KOPT-K1 (cell line): ENCODE results near the gene DNAAF1.
"Not testable (repeated sequence)": the region's sequence is repeated elsewhere in the genome, so short reads cannot be mapped to it uniquely, and the experiment has no call there.

Experiments used
- H3K27ac ChIP-seq: fragments of 200-600 bp; sonication (generic); 2 replicates; pipeline ENCODE4 v1.5.1; 2016; ENCODE audit warnings: antibody characterized with exemption, mild to moderate bottlenecking, low read depth, low read length; ENCODE audit not compliant: poor library complexity, severe bottlenecking
- H3K36me3 ChIP-seq: fragments of 200-600 bp; sonication (generic); 2 replicates; pipeline ENCODE4 v1.5.1; 2017; ENCODE audit warnings: antibody characterized with exemption, mild to moderate bottlenecking, low read length, moderate library complexity; ENCODE audit not compliant: insufficient read depth
- H3K9me3 ChIP-seq: fragments of 200-600 bp; sonication (generic); 2 replicates; pipeline ENCODE4 v1.5.1; 2017; ENCODE audit warnings: antibody characterized with exemption, low read length, mild to moderate bottlenecking; ENCODE audit not compliant: insufficient read depth, poor library complexity, severe bottlenecking

Gene DNAAF1

DNA sequence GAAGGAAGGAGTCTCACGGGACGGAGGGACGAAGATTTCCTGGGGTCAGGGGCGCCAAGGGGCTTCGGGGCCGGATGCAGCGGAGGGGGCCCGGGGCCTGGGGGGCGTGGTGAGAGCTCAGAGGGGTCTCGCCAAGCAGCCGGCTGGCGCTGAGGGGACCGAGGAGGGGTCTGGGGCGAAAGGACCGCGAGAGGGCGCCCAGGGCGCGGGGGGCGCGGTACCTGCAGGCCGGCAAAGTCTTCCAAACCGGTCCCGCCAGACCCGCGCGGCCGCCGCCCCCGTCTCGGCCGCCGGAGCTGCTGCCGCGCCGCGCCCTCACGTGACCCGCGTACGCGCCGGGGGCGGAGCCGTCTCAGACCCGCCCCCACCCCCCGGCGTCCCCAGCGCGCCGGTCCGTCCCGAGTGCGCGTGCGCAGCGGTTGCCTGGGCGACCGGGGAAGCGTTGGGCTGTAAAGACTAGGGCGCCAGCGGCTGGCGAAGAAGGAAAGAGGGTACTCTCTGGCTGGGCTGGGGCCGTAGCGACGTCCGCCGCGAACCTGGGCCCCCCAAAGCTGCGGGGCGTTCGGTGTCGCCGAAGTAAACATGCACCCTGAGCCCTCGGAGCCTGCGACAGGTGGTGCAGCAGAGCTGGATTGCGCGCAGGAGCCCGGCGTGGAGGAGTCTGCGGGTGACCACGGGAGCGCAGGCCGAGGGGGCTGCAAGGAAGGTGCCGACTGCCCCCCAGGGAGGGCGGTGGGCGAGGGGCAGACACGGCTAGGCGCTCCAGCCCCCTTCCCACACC, at the start of gene DNAAF1, which contains the start of gene HSDL1:
TSS of gene DNAAF1 (plus strand) at position 450 of the 781 bp plus-strand sequence. CDS start at position 583, 133 bp downstream.
TSS of gene HSDL1 (minus strand) at position 319 of the 781 bp plus-strand sequence. CDS start 13,856 bp downstream, outside the sequence.
- Histone ChIP-seq H3K27ac (peak within 1 kb of the TSS; percentile 72), H3K9me3 (no peaks in the 10 kb centered on the region), H3K36me3 (no peaks in the 10 kb centered on the region)

DNA sequence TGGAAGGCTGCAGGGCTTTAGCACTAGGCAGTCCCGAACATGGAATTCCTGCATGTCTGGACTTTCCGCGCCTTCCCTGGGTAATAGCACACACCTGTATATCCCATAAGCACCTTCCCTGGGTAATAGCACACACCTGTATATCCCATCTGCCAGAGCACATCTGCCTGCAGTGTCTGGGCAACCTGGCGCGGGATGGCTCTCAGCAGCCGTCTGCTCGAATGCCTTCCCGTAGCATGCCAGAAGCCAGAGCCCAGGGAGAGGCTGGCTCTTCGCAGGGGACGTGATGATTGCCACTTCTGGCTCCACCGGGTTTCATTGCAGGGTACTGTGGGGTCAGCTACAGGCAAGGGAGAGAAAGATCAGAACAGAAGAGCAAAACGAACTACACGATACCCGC, 49.6 kb upstream of the DNAAF1 start:
- no peaks in the 10 kb centered on the region for H3K9me3 ChIP-seq
- peaks cover 91% of the 10 kb centered on the region for H3K36me3 ChIP-seq
- no peak overlapping the region for H3K27ac ChIP-seq

DNA sequence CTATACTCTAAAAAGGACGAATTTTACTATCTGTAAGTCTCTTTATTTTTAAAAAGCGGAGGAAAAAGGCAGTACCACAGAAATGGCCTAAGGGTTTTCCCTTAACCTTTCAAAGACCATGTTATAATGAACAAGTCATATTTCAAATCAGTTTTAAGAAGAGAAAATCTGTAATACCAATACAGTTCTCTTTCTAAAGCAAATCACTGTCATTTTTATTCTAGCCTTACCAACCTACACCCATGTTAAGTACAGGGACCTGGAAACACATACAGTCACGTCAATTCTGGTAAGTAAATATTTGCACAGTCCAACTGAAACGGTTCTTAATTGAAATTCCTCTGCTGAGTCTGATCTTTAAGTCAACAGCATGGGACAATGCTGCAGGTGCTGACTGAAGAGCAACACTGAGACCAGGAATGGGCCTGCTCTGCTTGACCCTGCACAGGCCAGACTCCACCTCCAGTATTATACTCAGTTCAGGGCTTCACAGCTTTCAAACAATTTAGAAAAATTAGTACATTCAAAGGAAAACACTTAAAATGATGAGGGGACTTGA, 48.6 kb upstream of the DNAAF1 start:
- no peak overlapping the region for H3K27ac ChIP-seq
- peaks cover 91% of the 10 kb centered on the region for H3K36me3 ChIP-seq
- no peaks in the 10 kb centered on the region for H3K9me3 ChIP-seq

DNA sequence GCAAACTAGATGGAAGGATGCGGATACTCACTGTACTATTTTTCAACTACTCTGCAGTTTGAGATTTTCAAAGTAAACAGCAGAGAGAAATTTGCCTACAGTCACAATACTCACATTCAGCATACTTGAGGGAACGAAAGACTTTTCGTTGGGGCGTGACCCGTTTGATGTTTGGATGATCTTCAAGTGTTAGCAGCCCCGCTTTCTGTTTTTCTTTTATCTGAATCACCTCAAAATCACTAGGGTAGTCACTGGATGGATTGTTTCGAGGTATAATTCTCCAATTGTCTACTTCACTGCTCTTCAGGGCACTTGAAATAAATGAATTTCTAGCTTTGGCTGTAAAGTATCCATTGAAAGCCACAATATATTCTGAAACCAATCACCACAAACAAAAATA, 46.2 kb upstream of the DNAAF1 start:
- Histone ChIP-seq H3K36me3 (peaks cover 74% of the 10 kb centered on the region), H3K27ac (no peak overlapping the region), H3K9me3 (no peaks in the 10 kb centered on the region)

DNA sequence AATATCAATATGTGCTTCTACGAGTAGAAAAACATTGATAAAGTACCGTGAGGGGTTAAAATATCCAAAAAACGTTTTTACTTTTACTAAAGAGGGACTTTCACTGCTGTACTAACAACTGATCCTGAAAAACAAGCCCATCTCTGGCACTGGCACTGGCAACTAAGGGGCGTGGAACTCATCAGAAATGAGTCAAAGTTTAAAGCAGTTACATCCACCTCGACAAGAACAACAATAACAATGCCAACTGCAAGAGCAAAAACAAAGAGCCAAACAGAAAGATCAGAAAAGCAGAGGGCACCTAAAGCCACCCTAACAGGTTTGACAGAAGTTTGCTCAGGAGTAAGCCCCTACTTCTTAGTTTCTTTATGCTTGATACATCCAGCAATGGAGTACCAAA, 41.4 kb upstream of the DNAAF1 start:
- no peaks in the 10 kb centered on the region for H3K9me3 ChIP-seq
- H3K27ac ChIP-seq: no peak overlapping the region
- peaks cover 57% of the 10 kb centered on the region for H3K36me3 ChIP-seq

DNA sequence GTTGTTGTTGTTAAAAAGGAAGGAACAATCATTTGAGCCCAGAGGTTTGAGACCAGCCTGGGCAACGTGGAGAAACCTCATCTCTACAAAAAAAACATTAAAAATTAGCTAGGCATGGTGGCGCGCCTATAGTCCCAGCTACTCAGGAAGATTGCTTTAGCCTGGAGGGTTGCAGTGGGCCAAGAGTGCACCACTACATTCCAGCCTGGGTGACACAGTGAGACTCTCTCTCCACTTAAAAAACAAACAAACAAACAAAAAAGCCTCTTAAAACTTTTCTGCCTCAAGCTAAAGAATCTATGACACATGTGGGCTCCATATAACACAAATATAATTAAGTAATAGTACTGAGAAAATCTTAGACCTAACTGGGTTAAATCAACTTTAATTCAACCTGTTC, 40.9 kb upstream of the DNAAF1 start:
- H3K27ac ChIP-seq: no peak overlapping the region
- H3K9me3 ChIP-seq: no peaks in the 10 kb centered on the region
- H3K36me3 ChIP-seq: peaks cover 57% of the 10 kb centered on the region

DNA sequence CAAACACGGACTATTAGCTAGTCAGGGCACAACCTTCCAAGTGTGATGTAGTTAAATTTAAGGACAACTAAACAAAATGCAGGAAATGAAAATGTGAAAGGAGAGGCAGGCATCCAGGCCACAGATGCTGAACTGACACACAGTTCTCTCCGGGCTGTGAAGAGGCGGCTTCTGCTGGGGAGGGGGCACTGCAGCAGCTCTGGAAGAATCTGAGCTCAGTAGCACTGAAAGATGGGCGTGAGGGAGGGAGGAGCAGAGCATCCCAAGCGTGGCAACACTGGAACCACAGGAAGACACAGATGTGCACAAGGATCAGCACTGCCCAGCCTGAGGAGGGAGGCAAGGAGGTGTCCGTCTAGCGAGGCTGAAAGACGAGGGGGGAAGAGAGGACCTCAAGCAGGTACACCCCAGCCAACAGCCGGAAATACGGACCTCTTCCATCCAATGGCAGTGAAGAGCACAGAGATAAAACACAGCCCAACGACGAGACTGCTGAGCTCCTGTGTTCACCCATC, 39.8 kb upstream of the DNAAF1 start:
- H3K27ac ChIP-seq: peak overlapping the region; percentile 3
- H3K9me3 ChIP-seq: no peaks in the 10 kb centered on the region
- H3K36me3 ChIP-seq: peaks cover 56% of the 10 kb centered on the region

DNA sequence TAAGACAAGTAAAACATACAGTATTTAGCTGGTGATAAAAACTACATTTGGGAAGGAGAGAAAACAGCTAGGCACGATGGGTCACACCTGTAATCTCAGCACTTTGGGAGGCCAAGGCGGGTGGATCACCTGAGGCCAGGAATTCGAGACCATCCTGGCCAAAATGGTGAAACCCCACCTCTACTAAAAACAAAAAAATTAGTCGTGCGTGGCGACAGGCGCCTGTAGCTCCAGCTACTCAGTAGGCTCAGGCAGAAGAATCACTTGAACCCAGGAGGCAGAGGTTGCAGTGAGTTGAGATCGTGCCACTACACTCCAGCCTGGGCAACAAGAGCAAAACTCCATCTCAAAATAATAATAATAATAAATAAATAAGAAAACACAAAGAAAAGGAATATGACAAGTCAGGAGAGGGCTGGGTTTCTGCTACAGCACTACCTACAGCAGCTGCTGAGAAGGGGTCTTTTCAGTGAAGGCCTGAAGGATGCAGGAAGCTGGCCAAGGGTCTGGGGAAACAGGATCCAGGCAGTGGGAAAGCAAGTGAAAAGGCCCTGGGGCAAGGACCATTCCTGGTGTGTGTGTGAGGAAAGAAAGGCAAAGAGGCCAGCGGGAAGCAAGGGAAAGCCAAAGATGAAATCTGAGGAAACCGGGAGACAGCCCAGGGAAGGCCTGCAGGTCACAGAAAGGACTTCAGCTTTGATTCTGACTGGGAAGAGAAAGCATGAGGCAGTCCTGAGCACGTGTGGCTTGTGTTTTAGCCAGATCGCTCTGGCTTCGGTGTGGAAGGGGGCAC, 39.0 kb upstream of the DNAAF1 start:
- Histone ChIP-seq H3K36me3 (peaks cover 58% of the 10 kb centered on the region), H3K9me3 (no peaks in the 10 kb centered on the region), H3K27ac (no peak overlapping the region)

DNA sequence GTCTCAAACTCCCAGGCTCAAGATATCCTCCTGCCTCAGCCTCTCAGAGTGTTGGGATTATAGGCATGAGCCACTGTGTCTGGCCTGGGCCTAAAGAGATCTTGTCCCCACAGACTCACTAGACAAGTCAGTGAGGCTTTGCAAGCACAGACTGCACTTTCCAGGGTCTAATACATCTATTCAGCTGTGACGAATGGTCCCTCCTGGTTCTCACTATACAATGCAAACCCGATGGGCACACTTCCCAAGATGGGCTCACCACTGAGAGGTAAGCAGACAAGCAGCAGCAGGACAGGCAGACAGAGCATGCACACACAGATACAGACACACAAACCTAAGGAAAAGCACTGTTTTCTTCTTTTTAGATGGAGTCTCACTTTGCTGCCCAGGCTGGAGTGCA, 37.2 kb upstream of the DNAAF1 start:
- H3K36me3 ChIP-seq: peaks cover 50% of the 10 kb centered on the region
- no peaks in the 10 kb centered on the region for H3K9me3 ChIP-seq
- H3K27ac ChIP-seq: no peak overlapping the region

DNA sequence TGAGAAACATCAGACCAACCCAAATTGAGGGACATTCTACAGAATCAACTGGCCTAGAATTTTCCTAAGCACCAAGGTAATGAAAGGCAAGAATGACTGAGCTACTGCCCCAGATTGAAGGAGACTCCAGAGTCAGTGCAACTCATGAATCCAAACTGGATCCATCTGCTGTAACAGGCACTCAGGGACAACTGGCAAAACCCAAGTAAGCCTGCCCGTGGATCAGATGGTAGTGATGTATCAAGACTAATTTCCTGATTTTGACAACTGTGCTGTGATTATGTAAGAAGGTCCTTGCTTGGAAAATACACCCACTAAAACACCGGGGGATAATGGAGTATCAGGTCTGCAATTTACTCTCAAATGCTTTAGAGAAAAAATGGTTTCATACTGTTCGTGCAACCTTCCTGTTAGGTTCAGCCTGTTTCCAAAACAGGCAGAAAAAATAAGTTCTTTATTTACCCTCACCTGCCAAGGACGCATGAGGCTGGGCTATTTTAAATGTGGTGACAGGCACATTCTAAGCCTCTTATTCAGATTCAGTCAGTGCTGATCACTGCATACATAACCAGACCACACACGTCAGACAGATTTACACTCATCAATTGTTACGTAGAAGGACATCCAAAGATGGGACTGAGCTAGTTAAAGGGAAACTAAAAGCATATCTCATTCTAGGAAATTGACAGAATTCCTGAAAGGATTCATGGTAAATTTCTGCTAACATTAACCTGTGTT, 35.3 kb upstream of the DNAAF1 start:
- H3K36me3 ChIP-seq: peaks cover 50% of the 10 kb centered on the region
- no peak overlapping the region for H3K27ac ChIP-seq
- no peaks in the 10 kb centered on the region for H3K9me3 ChIP-seq

DNA sequence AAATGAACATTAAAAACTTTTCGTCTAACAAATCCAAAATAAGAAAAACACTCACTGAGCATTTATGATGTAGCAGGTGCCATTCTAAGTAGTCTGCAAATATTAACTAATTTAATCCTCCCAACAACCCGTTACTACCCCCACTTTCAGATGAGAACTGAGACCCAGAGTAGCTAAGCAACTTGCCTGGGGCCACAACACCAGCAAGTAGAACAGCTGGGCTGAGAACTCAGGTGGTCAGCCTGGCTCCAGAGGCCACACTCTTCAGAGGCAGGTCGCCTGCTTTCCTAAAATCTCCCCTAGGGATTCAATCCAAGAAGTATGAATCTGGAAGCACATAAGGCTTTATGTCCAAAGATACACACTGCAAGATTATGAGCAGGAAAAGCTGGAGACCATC, 34.6 kb upstream of the DNAAF1 start:
- Histone ChIP-seq H3K9me3 (no peaks in the 10 kb centered on the region), H3K27ac (no peak overlapping the region), H3K36me3 (peaks cover 46% of the 10 kb centered on the region)

DNA sequence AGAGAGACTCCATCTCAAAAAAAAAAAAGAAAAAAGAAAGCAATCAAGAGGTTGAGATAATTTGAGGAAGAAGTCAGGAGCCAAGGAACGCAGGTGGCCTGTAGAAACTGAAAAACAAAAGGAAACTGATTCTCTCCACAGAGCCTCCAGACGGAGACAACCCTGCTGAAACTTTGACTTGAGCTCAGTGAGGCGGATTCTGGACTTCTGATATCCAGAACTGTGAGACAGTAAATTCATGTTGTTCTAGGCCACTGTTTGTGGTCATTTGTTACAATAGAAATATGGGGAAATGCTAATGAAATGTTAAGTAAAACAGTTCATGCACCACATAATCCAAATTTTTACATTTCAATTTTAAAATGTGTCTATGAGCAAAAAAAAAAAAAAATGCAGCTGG, 33.6 kb upstream of the DNAAF1 start:
- H3K27ac ChIP-seq: no peak overlapping the region
- H3K36me3 ChIP-seq: peaks cover 43% of the 10 kb centered on the region
- no peaks in the 10 kb centered on the region for H3K9me3 ChIP-seq

DNA sequence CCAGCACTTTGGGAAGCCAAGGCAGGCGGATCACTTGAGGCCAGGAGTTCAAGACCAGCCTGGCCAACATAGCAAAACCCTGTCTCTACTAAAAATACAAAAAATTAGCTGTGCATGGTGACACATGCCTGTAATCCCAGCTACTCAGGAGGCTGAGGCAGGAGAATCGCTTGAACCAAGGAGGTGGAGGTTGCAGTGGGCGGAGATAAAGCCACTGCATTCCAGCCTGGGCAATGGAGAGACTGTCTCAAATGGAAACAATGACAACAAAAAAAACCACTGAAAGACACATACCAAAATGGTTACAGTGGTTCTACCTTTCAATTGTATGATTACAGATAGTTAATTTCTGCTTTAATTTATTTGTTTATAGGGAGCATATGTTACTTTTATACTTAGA, 33.2 kb upstream of the DNAAF1 start:
- not testable (repeated sequence) for H3K9me3 ChIP-seq, H3K27ac ChIP-seq
- H3K36me3 ChIP-seq: peaks cover 38% of the 10 kb centered on the region

DNA sequence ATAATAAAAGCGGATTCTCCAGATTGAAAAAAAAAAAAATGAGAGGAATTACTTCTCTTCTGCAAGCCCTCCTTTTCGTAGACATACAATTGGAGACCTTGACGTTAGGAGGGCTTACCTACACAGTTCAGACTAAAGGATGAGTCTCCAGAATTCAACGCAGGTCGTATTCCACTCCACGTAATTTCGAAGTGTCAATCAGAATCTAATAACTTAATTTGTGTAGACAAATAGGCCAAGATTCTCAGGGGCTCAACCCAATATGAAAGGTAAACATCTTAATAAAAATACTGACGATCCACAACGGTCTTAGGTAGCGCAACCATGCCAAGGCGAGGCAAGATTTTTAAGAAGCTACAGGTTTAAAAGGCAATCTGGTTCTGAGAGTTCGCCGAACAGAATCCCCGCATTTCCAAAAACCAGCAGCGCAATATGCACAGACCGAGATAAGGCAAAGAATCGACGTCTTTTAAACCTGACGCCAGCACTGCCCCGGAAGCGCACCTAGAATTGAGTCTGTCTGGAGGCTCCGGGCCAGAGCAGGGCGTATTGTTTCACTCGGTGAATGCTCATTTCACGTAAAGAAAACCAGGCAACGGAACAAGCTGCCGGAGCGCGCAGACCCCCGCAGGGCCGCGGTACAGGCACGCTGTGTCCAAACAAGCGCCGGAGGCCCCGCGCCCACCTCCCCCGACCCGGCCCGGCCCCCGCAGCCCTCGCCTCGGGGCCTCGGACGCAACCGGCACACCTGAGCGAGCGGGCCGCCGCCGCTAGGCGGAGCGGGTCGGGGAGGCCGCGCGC, 29.0 kb upstream of the DNAAF1 start:
- H3K36me3 ChIP-seq: peaks cover 1% of the 10 kb centered on the region; the same call in 1 of the 2 replicates
- no peaks in the 10 kb centered on the region for H3K9me3 ChIP-seq
- peak overlapping the region; percentile 83 for H3K27ac ChIP-seq
